AG09309 (cell line): ENCODE results near the gene UMPS.
"Not testable (repeated sequence)": the region's sequence is repeated elsewhere in the genome, so short reads cannot be mapped to it uniquely, and the experiment has no call there.

Experiments used
- DNase-seq: peaks from one replicate; pipeline ENCODE4 v3.0.0-alpha.2; 2010; ENCODE audit warnings: low read depth
- H3K4me3 ChIP-seq: 2 replicates; pipeline ENCODE4 v1.5.1; 2011; ENCODE audit warnings: mild to moderate bottlenecking, low read depth, low read length, moderate library complexity; ENCODE audit not compliant: control insufficient read depth
- CTCF ChIP-seq: IDR thresholded peaks from 2 replicates; pipeline ENCODE4 v1.5.1; 2011; ENCODE audit warnings: mild to moderate bottlenecking, low read depth, low read length, inconsistent platforms; ENCODE audit not compliant: insufficient read depth, control insufficient read depth; ENCODE audit errors: missing control alignments

The UMPS gene

GRCh38 chr3:124784686-124785382, 54.6 kb downstream of the UMPS start:
- DNase-seq = no peak
- no peak overlapping the region for H3K4me3 ChIP-seq
- TF ChIP-seq CTCF = no peak

GRCh38 chr3:124785973-124786372, 55.7 kb downstream of the UMPS start:
- no peak overlapping the region for H3K4me3 ChIP-seq
- no peak for DNase-seq
- TF ChIP-seq CTCF = no peak

- TF ChIP-seq CTCF = peak; percentile 30
- DNase-seq = no peak
- no peak overlapping the region for H3K4me3 ChIP-seq
Observed at GRCh38 chr3:124786511-124787241, 56.4 kb downstream of the UMPS start.

- TF ChIP-seq CTCF = no peak
- DNase-seq = no peak
- no peak overlapping the region for H3K4me3 ChIP-seq
Observed at GRCh38 chr3:124787476-124788195, 57.4 kb downstream of the UMPS start.

GRCh38 chr3:124788254-124788745, 58.0 kb downstream of the UMPS start:
- DNase-seq = no peak
- no peak overlapping the region for H3K4me3 ChIP-seq
- no peak for TF ChIP-seq CTCF

- not testable (repeated sequence) for H3K4me3 ChIP-seq, DNase-seq
Observed at GRCh38 chr3:124789103-124789502, 58.9 kb downstream of the UMPS start.

- no peak for DNase-seq
- no peak overlapping the region for H3K4me3 ChIP-seq
- TF ChIP-seq CTCF = no peak
Observed at GRCh38 chr3:124791142-124791541, 60.9 kb downstream of the UMPS start.
